ENCODE results near the gene ADAM12.

GRCh38 chr10:126421756-126422256 lies 33.5 kb upstream of the ADAM12 start:
- TF ChIP-seq CTCF (IDR thresholded peaks at IDR 0.05) (no peak), POLR2A (IDR thresholded peaks at IDR 0.05) (no peak)
